Endodermal cell (in vitro differentiated cells): Measurements from ENCODE around the gene NFATC2. TPM values are rescaled to one million over a fixed set of nuclear protein-coding genes. Genes with fewer than 3 reads are reported as not detected.
A peak's percentile ranks its signal among the peaks of the same experiment; 100 is the strongest.

Source experiments
- DNase-seq: peaks from one replicate; pipeline ENCODE4 v3.0.0-alpha.2; 2017
- H3K27ac ChIP-seq: 2 replicates; pipeline ENCODE4 v1.5.1; 2013; ENCODE audit warnings: mild to moderate bottlenecking, low read depth, low read length, moderate library complexity
- H3K27me3 ChIP-seq: 2 replicates; pipeline ENCODE4 v1.6.1; 2013; ENCODE audit warnings: mild to moderate bottlenecking, low read length, moderate library complexity; ENCODE audit not compliant: insufficient read depth, control insufficient read depth, poor library complexity, severe bottlenecking
- H3K36me3 ChIP-seq: 2 replicates; pipeline ENCODE4 v1.7.0; 2013; ENCODE audit warnings: mild to moderate bottlenecking, low read length, moderate library complexity; ENCODE audit not compliant: control insufficient read depth, insufficient read depth
- H3K4me1 ChIP-seq: one replicate; pipeline ENCODE4 v1.7.0; 2013; ENCODE audit warnings: low read length; ENCODE audit not compliant: control insufficient read depth, insufficient read depth
- H3K4me3 ChIP-seq: 2 replicates; pipeline ENCODE4 v1.5.1; 2013; ENCODE audit warnings: mild to moderate bottlenecking, low read length, moderate library complexity
- H3K9ac ChIP-seq: 2 replicates; pipeline ENCODE4 v1.6.1; 2013; ENCODE audit warnings: mild to moderate bottlenecking, low read length, moderate library complexity; ENCODE audit not compliant: poor library complexity, severe bottlenecking; ENCODE audit errors: extremely low read depth
- H3K9me3 ChIP-seq: 2 replicates; pipeline ENCODE4 v1.6.1; 2013; ENCODE audit warnings: mild to moderate bottlenecking, low read length, moderate library complexity; ENCODE audit not compliant: control insufficient read depth
- H3K27ac Mint-ChIP-seq: 2 replicates; pipeline ENCODE4 v1.8.0; 2020; ENCODE audit warnings: mixed read lengths
- H3K27me3 Mint-ChIP-seq: 2 replicates; pipeline ENCODE4 v1.8.0; 2021; ENCODE audit warnings: mild to moderate bottlenecking, mixed read lengths; ENCODE audit not compliant: insufficient read depth
- H3K36me3 Mint-ChIP-seq: 2 replicates; pipeline ENCODE4 v1.8.0; 2020; ENCODE audit warnings: low read depth, mixed read lengths
- H3K4me1 Mint-ChIP-seq: 2 replicates; pipeline ENCODE4 v1.8.0; 2020; ENCODE audit warnings: mixed read lengths
- H3K4me3 Mint-ChIP-seq: 2 replicates; pipeline ENCODE4 v1.8.0; 2020; ENCODE audit warnings: mild to moderate bottlenecking, moderate library complexity, mixed read lengths
- H3K9me3 Mint-ChIP-seq: 2 replicates; pipeline ENCODE4 v1.8.0; 2020; ENCODE audit warnings: mild to moderate bottlenecking, mixed read lengths
- CTCF ChIP-seq: fragments of 200-600 bp; sonication (generic); conservative IDR thresholded peaks from 2 replicates; pipeline ENCODE4 v1.5.0; 2021; ENCODE audit warnings: antibody characterized with exemption, mild to moderate bottlenecking
- WGBS, 2 experiments: methylation state at CpG; one replicate each; pipeline versions ENCODE4 v1.1.5 to v1.1.7; 2013; ENCODE audit warnings: missing lambda C conversion rate in 2 of 2, mixed read lengths in 1 of 2; ENCODE audit not compliant: insufficient coverage in 1 of 2, insufficient read length in 1 of 2; 5-methylcytosine and 5-hydroxymethylcytosine counted together
- total RNA-seq, 2 donors: library from RNA; stranded (reverse); fragmentation: NEBNext Ultra II Directional in 1 of 2; extraction: Animal tissue kit (Norgen Biotek cat#: 25700) in 1 of 2; gene quantifications; 2 replicates in 1 of 2; 3 replicates in 1 of 2; pipeline ENCODE4 v1.2.1, GENCODE V29; 2021

NFATC2 gene
- total RNA-seq, 2 donors from 2014 or later = 1.5 to 2.1 TPM

GRCh38 chr20:51473256-51473655, 69.3 kb downstream of the NFATC2 start:
- Histone ChIP-seq H3K9me3 (no peaks in the 10 kb centered on the region), H3K9ac (no peak overlapping the region), H3K4me3 (no peak overlapping the region), H3K27me3 (no peaks in the 10 kb centered on the region), H3K4me1 (no peaks in the 10 kb centered on the region), H3K36me3 (no peaks in the 10 kb centered on the region), H3K27ac (no peak overlapping the region)
- Mint-ChIP-seq H3K27me3 (peaks cover 1% of the 10 kb centered on the region), H3K4me3 (no peak overlapping the region), H3K36me3 (no peaks in the 10 kb centered on the region), H3K27ac (no peak overlapping the region), H3K9me3 (peaks cover 4% of the 10 kb centered on the region), H3K4me1 (peaks cover 10% of the 10 kb centered on the region)
- DNase-seq = no peak
- TF ChIP-seq CTCF = peak; percentile 13
- WGBS, 2 experiments = 95 to 100% methylated on average over 1 to 4 of the region's 4 CpGs

DNA sequence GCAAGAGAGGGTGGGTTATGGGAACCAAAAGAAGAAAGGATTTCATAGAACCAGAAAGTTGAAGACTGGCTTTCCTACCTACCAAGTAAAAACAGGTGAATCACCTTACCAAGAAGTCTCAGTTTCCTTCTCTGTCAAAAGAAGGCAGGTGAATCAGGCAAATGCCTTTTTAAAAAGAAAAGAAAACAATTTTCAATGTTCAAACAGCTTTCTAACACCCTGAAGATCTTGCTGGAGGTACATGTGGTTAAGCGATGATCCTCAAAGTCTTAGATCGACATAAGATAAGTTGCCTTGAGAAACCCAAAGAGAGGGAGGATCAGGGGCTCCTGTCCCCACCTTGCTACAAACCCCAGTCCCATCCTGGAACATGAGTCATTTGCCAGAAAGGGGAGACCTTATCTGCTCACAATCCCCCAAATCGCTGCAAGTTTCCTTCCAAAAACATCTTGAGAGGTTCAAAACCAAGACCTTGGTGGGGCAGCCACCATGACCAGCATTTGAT, 71.6 kb downstream of the NFATC2 start:
- WGBS, 2 experiments = 97 to 100% methylated on average over 2 to 3 of the region's 3 CpGs
- H3K9me3 Mint-ChIP-seq = no peaks in the 10 kb centered on the region
- peaks cover 1% of the 10 kb centered on the region for H3K27me3 Mint-ChIP-seq
- Histone ChIP-seq H3K36me3 (no peaks in the 10 kb centered on the region), H3K9me3 (no peaks in the 10 kb centered on the region), H3K4me1 (no peaks in the 10 kb centered on the region), H3K9ac (no peak overlapping the region), H3K27me3 (no peaks in the 10 kb centered on the region), H3K4me3 (no peak overlapping the region), H3K27ac (no peak overlapping the region)
- no peak for DNase-seq
- H3K36me3 Mint-ChIP-seq = no peaks in the 10 kb centered on the region
- H3K4me1 Mint-ChIP-seq = peaks cover 10% of the 10 kb centered on the region
- H3K27ac Mint-ChIP-seq = no peak overlapping the region
- H3K4me3 Mint-ChIP-seq = no peak overlapping the region
- TF ChIP-seq CTCF = no peak

GRCh38 chr20:51470499-51470820, 72.1 kb downstream of the NFATC2 start:
- Mint-ChIP-seq H3K4me3 (no peak overlapping the region), H3K36me3 (no peaks in the 10 kb centered on the region)

More at GRCh38 chr20:51470499-51470820, 72.1 kb downstream of the NFATC2 start:
- Histone ChIP-seq H3K4me1 (no peaks in the 10 kb centered on the region), H3K27ac (no peak overlapping the region), H3K9me3 (no peaks in the 10 kb centered on the region), H3K36me3 (no peaks in the 10 kb centered on the region), H3K4me3 (no peak overlapping the region), H3K9ac (no peak overlapping the region), H3K27me3 (no peaks in the 10 kb centered on the region)
- H3K27ac Mint-ChIP-seq = no peak overlapping the region
- H3K27me3 Mint-ChIP-seq = peaks cover 1% of the 10 kb centered on the region
- peaks cover 10% of the 10 kb centered on the region for H3K4me1 Mint-ChIP-seq
- no peaks in the 10 kb centered on the region for H3K9me3 Mint-ChIP-seq
- 50 to 81% methylated on average over 2 to 5 of the region's 5 CpGs for WGBS, 2 experiments
- no peak for TF ChIP-seq CTCF
- no peak for DNase-seq
